ENCODE results near the gene PRXL2A.
A peak's percentile ranks its signal among the peaks of the same experiment; 100 is the strongest.

PRXL2A gene

DNA sequence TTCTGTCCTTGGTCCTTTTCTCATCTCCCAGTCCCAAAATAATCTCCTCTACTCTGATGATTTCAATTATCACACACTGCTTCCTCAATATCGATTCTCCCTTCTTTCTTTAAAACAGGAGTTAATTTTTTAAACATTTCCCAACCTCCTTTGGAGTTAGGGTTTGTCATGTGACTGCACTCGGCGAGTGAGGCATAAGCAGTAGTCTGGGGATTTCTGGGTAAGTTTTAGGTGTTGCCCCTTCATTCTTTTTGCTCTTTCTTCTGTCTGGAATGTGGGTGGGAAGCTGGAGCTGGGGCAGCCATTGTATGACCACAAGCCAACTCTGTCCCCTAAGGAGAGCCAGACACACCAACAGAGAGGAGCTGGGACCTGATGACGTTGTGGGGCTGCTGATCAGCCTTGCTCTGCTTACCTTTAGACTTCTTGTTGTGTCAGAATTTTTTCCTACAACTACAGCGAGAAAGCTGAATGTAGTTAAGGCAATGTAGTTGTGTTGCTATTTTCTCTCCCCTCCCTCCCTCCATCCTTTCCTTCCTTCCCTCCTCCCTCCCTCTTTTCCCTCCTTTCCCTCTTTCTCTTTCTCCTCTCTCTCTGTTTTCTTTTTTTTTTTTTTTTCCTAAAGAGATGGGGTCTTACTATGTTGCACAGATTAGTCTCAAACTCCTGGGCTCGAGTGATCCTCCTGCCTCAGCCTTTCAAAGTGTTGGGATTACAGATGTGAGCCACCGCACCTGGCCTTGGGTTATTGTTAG is 39.3 kb downstream of the PRXL2A start:
- DNase-seq = no peak

DNA sequence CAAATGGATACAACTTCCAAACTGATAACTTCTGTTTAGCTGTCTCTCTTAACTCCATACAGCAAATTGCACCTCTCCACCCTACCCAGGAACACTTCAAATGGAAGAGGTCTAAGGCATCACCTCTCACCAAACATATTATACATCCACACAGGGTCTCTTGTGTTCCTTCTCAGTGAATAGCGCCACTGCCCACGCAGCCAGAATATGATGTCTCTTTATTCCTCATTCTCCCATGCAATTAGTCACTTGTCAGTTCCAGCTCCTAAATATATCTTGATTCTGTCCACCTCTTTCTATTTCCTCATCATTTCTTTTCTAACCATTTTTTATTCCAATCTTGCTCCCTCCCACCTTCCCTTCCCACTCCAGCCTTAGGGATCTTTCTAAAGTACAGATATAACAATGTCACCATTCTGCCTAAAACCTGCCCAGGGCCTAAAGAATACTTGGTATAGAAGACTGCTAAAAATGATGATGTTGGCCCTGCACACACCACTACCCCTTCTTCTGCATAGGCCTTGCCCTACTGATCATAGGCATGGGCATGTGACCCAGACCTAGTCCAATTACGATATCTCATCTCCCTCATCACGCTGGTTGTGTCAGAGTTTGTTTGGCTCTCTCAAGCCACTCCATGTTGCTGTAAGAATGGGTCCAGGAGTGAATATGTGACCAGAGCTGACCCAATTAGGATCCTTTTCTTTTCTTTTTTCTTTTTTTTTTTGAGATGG is 40.0 kb downstream of the PRXL2A start:
- no peak for DNase-seq

DNA sequence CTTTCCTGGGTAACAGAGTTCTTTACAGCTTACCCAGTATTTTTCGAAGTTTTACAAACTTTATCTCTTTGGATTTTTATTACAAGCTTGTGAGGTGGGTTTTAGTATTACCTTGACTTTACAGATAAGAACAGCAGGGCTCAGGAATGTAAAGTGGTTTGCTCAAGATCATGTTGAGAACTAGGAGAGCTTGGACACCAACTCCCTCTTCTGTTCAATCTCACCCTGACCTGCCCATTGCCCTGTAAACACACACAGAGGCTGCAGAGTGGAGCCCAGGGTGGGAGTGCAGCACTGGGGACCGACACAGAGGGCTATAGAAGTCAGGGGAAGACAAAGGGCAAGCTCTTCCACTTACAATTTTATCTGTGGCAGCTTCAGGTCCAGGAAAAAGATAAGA is 41.2 kb downstream of the PRXL2A start:
- DNase-seq = no peak

DNA sequence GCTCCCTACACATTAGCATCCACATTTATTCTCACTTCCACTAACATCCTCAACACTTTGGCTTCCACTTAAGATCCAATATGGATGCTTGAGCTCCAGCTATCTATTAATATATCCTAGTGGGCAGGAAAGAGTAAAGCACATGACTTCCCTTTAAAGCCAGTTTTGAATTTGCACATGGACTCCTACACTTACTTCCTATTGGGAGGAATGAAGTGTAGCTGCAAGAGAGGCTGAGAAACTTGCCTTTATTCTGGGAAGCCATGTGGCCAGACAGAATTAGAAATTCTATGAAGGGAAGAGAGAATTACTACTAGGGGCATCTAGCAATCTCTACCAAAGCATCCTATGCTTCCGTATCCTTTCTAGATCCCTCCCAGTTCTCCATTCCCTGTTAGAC is 42.8 kb downstream of the PRXL2A start:
- DNase-seq = no peak

DNA sequence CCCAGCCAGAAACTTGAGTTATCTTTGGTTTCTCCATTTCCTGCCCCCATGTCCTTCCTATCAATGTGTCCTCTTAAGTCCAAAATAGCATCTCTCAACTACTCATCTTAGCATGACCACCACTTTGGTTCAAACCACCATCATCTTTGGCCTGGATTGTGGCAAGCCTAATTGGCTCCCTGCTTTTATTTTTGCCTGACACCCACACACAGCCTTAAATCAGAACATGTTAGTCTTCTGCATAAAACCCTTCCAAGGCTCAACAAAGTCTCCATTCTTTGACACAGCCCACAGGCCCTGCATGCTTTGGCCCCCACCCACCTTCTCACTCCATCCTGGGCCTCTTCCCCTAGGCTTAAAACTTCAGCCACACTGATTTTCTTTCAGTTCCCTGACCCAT is 43.7 kb downstream of the PRXL2A start:
- no peak for DNase-seq

DNA sequence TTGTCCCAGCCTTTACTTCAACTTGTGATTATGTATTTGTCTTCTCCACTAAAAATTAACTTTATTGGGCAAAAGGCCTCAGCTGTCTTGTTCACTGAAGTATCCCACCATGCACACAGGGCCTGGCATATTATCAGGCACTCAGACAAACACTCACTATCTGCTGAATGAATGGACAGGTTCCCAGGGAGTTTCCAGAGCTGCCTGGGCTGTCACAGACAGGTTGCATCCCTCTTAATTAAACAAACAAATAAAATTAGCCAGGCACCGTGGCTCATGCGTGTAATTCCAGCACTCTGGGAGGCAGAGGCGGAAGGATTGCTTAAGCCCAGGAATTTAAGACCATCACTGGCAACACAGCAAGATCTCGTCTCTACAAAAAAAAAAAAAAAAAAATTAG is 44.3 kb downstream of the PRXL2A start:
- DNase-seq = no peak

DNA sequence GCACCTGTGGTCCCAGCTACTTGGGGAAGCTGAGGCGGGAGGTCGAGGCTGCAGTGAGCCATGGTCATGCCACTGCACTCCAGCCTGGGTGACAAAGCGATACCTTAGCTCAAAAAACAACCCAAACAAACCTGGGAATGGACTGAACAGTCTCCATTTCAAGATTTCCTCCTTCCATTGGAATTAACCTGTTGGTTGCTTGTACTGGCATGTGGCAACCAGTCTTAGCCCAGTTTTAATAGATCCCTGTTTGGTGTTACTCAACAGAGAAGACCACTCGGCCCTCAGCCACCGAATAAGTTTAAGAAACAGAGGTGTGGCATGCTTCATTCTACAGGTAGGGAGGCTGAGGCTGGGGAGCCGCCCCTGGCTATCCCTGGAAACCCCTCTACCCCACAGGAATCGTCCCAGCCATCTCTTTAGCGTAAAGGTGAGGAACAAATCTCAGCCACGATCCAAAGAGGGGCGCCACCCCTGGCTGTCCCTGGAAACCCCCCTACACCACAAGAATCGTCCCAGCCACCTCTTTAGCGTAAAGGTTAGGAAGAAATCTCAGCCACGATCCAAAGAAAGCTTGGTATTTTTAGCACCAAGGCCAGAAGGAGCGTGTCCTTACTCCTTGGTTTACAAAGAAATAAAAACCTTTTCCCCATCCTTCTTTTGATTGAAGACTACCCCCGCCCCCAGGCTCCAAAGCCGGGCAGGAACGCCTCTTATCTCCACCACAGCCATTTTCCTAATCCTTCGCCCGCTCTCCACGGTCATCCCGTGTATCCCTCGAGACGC is 44.9 kb downstream of the PRXL2A start:
- DNase-seq = no peak

DNA sequence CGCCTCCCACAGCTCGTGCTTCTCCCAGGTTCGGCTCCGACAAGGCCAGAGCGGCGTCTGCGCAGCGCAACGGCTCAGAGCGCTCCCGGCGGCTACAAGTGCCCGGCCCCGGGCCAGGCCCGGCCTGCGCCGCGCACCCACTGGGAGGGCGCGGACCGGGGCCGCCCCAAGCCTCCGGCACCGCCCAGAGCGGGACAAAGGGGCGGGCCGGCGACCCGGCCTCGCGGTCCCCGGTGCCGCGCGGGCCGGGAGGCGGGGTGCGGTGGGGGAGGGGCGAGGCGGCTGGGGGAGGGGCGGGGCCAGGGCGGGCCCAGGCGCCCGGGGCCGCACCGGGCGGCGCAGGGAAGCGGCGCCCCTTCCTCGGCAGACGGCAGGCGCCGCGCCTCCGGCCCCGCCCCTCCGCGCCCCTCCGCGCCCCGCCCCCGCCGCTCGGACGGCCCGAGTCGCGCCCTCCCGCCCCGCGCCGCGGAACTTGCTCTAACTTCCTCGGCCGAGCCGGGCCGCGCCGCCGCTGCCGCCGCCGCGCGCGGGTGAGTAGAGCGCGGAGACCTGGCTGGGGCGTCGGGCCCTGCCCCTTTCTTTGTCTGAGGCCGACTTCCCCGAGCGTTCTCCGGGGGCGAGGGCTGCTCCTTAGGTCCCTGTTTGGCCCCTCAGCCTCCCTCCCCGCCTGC is 45.6 kb downstream of the PRXL2A start, which contains the start of gene TSPAN14:
Gene TSPAN14 (plus strand): TSS at position 469 of the 671 bp plus-strand sequence. CDS start 34,924 bp downstream, outside the sequence.
- peak; percentile 86 for DNase-seq

DNA sequence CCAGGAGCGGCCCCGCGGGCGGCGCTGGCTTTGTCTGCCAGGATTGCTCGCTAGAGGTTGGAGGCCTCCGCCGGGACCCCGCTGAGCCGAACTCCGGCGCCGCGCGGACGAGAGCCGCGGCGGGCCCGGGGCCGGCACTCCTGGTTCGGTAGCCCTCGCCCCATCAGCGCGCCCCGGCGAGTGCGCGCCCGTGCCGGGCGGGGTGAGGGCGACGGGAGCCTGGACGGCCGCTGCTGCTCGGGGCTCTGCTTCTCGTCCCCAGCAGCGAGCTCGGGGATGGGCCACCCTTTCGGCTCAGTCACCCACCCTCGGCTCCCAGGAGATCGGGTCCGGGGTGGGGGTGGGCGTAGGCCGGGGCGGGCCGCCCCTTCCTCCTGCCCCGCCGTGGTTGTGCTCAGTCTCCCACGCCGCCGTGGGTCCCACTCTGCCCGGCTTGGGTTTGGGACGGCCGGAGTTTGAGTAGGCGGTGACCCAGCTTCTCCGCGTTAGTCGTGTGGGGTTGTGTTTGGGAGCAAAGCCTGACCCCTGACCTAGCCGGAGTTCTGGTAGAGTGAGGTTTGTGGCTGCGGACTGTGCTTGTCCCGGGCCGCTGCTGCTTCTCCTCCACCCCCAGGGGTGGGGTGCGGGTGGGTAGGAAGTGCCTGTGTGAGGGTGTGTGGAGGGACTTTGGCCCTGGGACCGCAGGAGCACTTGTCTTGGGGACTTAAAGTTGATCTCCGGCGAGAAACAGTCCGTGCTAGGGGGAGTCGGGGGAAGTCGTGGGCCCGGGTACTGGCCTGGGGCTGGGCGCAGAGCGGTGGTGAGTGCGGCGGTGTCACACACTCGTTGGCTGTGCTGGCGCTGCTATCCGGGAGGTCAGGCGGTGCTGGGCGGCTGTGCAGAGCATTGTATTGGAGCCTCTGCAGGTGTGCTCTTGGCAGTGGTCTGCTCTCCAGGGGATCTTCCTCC is 46.4 kb downstream of the PRXL2A start:
- peak; percentile 57 for DNase-seq

DNA sequence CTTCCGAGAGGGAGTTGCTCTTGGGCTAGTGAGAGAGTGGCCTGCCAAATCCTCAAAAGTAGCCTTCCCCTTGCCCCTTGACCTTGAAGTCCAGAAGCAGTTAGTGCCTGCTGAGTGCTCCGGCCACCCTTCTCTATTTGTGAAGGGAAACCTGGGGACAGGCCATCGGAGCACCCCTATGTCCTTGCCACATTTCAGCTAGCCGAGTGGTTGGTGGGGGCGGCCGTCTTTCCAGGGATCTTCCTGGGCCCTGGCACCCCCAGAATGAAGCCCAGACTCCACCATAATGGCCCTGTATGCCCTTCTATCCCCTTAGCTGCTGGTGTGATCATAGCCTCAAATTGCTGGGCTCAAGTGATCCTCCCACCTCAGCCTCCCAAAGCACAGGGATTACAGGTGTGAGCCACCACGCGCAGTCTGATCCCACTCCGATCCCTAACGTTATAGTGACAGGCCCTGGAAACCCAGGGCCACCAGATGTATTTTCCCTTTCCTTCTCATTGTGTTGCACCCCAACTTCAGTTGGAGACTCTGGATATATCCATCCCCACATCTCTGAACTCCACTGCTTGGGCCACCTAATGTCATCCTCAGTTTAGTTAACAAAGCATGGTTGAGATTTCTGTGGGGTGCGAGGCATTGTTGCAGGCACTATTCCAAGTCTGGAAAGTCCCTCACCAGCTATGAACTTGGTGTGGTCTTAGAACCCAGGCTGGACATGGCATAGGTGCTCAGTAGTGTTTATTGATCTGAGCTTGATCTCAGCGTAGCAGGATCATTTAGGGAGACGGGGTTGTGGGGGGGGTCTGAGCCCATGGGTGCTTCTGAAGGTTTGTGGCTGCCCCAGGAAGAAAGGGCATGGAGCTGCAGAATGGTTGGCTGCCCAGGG is 47.4 kb downstream of the PRXL2A start:
- no peak for DNase-seq

DNA sequence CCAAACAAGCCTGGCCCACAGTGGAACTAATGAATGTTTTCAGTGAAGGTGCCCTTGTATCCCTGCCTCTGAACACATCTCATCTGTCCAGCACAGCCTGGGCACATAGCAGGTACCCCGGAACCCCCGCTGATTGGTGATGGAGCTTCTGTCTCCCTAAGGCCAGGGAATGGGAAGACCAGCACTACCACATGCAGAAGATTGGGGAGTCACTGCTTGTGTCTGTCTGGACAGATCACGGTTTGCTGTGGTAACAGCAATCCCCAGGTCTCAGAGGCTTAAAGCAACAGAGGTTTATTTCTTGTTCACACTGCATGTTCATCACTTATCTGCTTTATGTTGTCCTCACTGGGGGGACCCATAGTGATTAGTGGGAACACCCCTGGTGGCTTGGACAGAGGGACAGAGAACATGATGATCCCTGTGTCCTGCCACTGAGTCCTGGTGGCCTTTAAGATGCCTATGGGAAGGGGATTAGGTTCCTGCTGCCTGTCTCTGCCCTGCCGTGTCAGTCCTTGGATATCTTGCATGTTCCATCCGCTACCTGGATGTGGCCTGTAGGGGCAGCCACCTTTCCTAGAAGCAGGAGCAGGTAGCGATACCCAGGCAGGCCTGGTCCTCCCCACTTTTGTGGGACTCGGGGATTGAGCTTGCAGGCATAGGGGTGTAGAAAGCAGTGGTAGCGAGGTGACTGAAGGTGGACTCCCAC is 49.4 kb downstream of the PRXL2A start:
- DNase-seq = no peak

DNA sequence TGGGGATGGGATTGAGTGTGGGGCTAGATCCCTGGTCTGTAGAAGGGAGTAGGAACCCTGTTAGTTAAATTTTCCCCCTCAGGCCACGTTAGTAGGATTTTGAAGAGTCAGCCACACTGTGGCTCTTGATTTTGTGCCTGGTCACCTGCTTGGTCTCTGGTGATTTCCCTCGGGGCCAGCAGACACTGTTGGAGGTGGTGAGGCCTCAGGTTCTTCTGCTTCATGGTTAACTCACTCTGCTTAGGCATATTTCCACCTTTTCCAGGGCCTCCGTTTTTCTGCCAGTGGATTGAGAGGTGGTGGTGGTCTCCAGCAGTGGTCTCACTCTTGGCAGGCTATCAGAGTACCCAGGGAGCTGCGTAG is 49.9 kb downstream of the PRXL2A start:
- DNase-seq = no peak

DNA sequence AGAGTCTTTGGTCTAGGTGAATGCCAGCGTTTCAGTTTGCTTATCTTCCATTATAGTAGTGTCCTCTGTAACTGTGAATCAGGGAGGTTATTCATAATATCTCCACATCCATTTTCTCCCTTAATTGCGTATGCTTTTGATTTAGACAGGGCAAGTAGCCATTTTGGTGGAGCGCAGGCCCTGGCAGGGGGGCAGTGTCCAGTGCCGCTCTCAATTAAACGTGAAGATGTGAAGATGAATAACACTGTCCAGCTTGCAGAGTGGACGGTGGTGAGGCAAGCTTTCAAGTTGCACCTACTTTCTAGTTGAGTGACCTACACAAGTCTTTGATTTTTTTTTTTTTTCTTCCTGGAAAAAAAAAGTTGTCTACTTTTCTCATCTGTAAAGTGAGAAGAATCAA is 50.3 kb downstream of the PRXL2A start:
- DNase-seq = no peak

DNA sequence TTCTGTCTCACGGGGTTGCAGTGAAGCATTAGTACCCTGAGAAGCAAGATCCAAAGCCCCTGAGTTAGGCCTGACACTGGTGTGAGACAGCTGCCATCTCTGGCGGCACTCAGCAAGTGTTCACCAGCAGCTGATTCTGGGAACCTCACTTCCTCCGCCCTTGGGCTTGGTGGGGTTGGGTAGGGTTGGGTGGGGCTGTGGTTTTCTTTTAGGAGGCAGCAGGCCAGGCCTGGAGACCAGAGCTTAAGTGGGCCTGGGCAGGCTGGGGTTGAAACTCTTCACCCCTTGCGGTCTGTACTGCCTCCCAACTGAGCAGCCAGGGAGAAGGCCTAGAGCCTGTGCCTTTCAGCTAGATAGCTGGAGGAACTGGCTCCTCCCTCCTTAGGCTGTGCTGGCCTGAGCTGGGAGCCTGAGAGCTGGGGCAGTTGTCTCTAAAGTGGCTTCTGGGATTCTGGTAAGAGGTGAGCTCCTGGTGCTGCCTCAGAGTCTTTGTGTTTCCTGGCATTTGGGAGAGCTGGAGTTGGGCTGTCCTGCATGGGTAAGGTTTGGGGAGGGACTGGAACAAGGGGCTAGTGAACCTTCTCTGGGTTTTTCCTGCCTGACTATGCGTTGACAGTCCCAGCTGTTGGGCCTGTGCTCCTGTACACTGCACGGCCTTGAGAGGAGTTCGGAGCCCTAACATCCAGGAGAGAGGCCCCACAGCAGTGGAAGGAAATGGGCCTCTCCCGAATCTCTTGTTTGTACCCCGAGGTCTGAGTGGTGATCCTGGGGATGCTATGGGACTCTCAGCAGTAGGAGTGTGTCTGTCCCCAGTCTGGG is 50.9 kb downstream of the PRXL2A start:
- DNase-seq = peak; percentile 37

DNA sequence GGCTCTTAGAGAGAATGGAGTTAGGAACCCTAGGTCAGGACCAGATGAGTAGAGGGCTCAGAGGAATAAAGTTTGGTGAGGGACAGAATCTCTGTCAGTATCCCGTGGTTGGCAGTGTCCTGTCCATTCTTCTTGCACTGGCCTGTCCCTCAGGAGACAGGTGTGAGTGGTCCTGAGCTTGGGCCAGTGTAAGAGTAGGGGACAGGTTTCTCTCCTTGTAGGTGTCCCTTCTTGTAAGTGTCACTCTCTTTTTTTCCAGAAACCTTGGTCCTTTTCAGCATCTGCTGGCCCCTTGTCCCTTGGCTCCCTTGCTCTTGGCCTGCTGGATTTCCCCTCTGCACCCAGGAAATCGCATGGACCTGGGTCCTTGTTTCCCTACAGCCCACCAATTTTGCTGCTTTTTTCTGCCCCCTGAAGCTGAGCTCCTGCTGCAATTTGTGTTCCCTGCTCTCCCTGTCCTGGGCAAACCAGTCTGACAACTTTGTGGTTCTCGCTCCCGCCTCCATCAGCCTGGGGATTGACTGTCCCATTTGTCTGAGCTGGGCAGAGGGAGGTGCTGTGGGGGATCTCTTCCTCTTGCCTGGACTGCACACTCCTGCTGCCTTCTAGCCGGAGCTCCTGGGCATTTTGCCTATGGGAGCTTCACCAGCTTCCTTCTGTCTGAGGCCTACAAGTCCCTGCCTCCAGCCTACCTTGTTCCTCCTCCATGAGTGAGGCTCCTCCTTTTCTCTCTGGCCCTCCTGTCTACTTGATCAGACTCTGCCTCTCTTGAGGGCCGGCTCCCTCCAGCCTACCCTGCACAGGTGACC is 52.3 kb downstream of the PRXL2A start:
- DNase-seq = peak; percentile 20

DNA sequence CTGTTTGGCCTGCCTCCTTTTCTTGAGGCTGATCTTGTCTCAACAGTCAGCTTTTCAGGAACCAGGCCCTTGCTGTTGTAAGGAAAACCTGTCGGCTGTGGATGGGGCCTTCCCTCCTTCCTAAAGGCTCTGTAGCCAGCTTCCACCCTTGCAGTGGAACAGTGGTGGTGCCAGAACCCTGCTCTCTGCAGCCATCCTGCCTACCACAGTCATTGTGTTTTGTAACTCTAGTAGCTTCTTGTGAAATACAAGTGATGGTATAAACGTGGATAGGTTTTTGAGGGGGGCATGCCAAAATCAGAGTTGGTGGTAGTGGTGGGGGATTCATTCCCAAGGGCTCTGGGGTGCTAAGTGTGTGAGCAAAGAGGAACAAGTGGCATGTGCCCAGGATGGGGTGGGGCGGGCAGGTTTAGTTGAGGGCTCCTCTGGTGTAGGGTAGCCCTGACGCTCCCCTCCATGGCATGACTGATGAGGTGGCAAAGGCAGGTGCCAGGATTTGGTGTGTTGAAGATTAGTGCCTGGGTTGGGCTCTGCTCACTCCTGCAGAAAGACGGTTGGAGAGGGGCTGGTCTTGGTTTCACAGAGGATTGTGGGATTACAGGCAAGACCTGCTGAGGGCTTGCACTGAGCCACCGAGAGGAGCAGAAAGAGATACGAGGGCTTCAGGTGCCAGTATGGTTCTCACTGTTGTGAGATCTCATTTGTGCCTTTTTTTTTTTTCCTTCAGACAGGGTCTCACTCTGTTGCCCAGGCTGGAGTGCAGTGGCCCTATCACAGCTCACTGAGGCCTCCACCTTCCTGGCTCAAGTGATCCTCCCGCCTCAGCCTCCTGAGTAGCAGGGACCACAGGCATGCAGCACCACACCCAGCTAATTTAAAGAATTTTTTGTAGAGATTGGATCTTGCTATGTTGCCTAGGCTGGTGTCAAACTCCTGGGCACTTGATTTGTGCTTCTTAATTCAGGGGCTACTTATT is 53.1 kb downstream of the PRXL2A start:
- no peak for DNase-seq

All from NCI-H69 (cell line).